GM19324 (cell line): ENCODE measurements around the gene GALNS.

ENCODE experiments used
- ATAC-seq: cut with Tn5 transposase; IDR thresholded peaks from one replicate; pipeline ENCODE4 v1.9.1; 2021; ENCODE audit warnings: mild to moderate bottlenecking, moderate library complexity; ENCODE audit not compliant: unreplicated experiment, low FRiP score

The GALNS gene

DNA sequence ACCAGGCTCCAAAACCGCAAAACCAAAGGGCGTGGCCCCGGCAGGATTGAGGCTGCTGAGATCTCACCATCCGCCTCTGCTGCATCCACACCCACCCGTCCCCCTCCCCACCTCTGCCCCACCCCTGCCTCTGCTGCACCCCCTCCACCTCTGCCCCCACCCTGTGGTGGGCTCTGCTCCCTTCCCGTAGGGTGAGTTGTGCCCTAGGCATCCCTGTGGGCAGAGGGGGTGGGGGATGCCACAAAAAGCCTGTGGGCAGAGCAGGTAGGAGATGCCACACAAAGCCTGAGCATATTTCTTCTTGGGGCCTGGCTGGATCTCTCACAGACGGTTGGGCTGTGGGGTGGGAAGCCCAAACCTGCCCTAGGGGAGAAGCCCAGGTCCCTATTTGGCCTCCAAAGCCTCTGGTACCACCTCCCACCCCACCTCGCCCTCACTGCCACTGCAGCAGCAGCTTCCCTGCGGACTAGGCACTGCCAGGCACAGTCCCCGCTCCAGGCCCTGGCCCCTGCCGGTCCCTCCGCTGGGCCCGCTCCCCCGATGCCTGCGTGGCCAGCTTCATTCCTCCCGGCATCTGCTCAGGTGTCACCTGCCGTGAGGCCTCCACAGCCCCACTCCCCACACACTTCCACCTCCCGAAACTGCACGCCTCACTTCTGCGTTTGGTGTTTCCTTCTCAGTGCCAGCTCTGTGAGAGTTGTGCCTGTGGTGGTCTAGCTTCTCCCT lies 21.0 kb upstream of the GALNS start:
- ATAC-seq, result no peak

DNA sequence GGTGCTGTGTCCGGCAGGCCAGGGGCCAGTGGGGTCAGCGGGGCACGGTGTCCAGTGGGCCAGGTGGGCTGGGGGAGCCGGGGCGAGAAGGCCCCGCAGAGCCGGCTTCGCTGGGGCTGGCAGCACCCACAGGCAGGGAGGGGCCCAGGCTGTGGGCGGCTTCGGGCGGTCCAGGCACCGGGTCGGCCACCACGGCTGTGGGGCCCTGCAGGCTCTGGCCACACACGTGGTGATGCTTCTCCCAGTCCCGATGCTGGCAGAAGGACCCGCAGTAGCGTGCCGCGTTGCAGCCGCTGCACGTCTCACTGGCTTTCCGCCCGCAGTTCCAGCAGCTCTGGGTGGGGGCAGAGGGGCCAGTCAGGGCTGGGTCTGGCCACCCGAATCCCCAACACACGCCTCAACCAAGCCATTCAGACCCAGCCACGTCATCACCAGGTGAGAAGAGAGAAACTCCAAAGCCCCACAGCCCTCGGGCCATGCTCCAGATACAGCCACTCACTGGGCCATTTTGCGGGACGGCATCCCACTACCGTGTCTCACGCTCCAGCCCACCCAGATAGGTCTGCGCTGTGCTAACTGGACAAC lies 20.3 kb upstream of the GALNS start:
- no peak for ATAC-seq

DNA sequence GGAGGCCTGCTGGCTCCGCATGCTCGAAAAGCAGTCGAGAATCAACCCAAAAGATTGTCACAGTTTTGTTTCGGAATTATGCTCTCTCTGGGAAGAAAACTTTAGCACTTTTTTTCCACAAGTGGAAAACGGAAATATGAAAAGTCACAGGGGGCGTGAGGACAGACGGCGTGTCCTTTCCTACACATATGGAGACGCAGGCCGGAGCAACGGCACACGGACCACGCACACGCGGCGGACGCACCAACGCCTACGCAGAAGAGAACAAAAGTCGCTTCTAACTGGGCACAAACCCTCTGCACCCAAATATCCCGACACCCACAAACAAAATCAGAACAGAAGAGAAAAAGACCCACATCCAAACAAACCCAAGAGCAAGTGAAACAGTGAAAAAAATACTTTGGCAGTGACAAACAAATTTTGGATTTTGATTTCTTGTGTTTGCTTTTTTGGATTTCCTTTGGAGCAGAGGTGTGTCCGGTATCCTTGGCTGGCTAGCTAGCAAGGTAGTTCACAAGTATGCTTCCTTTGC lies 19.0 kb upstream of the GALNS start:
- no peak for ATAC-seq

DNA sequence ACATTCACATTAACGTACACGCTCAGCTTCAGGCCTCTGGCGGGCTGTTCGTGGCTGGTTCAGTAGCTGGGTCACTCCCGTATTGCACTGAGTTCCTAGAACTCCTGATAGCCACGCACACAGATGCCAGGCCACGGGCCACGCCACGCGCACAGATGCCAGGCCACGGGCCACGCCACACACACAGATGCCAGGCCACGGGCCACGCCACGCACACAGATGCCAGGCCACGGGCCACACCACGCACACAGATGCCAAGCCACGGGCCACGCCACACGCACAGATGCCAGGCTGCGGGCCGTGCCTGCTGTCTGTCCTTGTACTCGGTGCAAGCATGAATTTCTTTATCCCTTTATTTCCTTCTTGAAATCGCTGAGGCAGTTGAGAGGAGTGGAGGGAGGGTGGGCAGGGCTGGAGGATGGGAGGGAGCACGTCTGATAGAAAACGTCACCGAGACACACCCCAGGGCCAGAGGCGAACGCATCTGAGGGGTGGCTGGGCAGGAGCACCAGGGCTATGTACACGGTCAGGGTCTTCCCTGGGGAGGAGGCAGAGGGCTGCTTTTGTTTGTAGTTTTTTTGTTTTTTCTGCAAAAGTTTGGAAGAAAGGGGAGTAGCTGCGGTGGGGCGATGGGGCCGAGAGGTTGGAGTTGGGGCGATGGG lies 18.3 kb upstream of the GALNS start:
- no peak for ATAC-seq

DNA sequence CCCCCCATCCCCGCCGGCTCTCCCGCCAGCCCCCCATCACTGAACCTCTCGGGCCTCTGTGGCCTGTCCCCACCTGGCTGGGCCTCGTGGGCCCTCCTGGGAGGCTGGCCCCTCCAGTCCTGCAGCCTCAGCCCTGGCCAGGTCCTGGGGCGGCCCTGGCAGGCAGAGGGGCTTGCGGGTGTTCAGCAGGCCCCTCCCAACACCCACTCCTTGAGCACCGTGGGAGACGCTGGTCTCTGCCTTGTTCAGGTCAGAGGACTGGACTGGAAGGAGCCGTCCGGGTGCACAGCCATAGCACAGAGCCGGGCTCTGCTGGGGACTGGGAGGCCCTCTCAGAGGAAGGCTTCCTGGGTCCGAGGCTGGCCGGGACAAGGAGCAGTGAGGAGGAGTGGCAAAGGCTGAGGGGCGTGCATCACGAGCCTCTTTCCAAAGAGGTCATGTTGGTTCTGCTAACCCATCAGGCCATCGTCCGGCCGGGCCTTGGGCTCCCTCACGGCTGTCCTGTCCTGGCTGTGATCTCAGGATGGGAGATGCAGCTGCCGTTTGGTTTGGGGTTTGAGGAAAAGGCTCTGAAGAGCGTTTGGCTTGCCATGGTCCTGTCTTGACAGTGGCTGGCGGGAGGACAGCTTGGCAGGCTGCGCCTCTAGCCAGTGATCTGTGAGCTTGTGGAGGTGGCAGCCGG lies 16.0 kb upstream of the GALNS start:
- ATAC-seq, result no peak

DNA sequence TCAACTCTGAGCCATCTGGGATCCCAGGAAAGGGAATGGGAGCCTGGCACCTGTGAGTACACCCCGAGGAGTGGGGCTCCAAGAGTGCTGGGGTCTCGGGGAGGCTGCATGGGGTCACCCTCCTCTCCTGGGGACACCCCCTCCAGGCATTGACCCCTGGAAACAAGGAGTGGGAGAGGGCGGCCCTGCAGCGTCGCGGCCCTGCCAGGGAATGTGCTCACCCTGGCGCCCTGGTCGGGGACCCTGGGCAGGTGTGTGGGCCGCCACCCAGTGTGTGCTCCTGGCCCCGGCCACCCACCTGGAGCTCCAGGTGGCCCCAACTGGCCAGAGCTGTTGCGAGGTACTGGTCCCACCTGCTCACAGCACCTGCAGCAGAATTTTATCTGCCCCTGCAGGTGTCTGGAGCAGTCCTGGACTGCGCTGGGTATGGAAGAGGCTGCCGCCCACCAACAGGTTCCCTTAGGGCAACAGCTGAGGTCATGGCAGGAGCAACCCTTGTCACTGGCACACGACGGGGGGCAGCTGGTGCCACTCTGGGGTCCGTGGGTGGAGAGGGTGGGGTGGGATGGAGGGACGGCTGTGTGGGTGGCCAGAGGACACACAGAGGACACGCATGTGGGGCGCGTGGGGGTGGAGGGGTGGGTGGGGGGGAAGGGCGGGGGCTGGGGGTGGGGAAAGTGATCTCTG lies 15.1 kb upstream of the GALNS start:
- ATAC-seq, result no peak

DNA sequence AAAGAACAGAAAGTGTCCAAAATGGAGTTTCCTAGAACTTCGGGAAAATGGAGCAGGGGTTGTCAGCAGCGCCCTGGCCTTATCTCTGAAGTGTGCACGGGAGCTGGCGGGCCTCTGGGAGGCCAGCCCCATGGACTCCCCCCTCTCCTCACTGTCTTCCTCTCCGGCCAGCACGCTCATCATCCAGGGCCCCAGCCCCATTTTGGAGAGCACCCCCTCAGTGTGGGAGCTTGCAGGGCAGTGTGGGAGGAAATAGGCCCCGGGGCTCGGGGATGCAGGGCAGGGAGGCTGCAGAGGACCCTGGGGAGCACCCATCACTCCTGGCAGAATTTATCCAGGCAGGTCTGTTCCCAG lies 14.6 kb upstream of the GALNS start:
- no peak for ATAC-seq

DNA sequence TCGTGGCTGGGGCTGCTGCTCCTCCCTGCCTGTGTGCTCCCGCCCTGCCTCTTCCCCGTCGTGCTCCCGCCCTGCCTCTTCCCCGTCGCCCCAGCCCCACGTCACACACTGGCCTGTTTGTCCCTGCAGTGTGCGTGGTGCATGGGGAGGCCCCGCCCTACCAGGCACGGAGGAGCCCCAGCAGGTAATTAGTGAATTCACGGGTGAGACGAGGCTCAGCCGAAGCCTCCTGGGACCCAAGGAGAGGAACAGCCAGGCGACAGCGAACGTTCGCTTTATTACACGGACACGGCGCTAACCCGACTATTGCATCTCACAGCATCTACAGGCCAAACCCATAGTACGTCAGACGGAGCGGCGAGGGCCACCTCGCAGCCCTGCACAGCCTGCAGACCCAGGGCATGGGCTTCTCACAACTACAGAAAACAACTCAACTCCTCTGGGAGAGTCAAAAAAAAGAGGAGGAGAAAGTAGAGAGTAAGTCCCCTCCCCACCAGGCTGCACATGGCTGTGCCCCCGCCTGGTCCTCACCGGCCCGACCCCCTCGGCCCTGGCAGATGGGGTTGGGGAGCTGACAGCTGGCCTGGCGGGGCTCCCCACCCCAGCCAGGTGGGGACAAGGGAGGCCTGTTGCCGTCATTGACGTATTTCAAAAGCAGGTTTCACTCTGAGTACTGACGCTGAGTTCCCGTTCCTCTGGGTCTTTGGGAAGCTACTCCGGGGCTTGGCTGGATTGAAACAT lies 14.0 kb upstream of the GALNS start:
- no peak for ATAC-seq

DNA sequence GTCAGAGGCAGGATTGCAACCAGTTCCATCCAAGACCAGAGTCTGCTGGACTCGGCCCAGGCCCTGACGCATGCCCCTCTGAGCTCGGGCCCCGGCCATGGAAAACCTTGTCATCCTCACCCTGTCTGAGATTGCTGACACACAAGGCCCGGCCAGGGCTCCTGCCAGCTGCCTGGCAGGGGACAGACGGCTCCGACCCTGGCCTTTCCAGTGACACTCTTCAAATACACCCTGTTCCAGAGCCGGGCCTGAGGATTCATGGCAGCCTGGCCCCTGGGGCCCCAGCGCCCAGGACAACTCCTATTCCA lies 12.9 kb upstream of the GALNS start:
- no peak for ATAC-seq

DNA sequence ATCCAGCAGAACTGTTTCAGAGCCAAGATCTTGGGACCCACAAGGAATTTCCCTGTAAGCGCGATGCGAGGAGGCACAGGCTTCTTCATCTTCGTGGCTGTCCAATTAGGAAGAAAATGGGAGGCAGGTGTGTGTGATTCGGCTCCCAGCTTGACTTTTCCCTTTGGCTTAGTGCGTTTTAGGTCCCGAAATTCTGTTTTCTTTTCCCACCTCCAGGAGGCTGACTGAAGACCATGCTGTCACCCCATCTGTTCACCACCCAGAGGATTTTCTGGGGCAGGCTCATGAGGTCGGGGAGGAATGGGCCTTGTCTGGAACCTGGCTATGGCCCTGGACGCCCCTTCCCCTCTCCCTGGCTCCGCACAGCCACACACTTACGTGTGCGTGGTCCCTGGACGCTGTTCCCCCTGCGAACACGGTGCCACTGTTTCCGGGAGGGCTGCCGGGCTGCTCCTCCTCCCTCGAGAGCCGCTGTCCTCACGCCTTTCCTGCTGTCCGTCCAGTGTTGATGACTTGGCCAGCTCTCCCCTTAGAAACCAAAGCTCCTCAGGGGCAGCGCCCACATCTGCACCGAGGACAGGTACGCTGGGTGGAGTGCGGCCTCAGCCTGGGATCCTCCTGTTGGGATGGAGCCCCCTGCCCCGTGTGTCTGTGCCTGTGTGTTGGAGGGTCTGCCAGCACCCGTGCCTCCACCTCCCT lies 12.4 kb upstream of the GALNS start:
- no peak for ATAC-seq

DNA sequence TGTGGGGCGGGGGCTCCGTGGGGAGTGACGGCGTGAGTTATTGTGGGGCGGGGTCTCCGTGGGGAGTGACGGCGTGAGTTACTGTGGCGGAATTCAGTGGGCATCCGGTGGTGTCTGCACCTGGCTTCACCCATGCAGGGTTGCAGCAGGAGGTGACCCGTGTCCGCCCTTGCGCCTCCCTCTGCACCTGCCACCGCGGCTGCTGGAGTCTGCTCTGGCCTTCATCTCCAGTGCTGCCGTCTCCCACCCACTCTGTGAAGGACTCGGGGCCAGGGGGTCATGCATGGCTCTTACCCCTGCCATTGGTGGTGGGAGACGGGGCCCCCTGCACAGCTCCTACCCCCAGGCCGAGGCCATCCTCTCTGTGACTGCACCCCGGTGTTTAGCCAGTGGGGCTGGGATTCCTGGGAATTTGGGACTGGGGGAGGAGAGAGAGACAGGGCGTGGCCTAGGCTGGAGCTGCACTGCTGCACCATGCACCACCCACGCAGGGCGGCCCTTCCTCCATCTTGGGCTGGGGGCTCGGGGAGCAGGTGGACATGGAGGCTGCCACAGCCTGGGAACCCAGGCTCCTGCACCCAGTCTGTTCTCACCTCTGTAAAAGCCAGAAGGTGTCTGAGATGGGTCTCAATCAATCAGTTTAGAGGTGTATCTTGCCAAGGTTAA lies 11.0 kb upstream of the GALNS start:
- ATAC-seq, result no peak

DNA sequence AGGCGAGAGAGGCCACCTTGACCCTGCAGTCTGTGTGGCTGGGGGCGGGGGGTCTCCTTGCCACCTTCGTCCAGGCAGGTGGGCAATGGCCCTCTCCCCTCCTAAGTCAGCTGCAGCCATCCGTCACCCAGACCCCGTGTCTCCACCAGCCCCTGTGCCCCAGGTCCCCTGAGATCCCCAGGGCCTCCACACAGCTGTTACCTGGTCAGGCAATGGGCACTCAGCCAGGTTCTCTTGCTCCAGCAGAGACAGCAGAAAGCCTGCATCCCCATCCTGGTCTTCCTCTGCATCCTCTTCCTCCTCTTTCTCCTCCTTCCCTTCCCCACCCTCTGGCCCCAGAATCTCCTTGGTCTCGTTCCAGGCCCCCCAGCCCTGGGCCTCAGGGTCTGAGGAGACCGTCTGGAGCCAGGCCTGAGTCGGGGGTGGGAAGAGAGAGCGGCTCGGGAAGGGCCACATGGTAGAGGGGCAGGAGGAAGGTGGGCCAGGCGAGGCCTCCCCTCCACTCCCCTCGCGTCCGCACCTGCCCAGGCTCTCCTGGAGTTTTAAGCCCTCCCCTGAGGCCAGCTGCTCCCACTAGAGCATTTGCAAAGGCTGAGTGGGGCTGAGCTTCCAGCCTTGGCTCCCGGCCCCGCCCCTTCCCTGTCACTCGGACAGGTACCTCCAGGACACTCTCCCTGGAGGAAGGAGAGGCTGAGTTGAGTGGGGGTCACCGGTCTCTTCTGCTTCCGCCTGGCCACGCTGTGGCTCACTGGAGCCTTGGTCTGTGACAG lies 9.6 kb upstream of the GALNS start, which contains the start of gene PABPN1L:
Gene PABPN1L (minus strand): TSS at position 510 of the 770 bp plus-strand sequence. CDS start 54 bp downstream, at position 456.
- ATAC-seq, result no peak

DNA sequence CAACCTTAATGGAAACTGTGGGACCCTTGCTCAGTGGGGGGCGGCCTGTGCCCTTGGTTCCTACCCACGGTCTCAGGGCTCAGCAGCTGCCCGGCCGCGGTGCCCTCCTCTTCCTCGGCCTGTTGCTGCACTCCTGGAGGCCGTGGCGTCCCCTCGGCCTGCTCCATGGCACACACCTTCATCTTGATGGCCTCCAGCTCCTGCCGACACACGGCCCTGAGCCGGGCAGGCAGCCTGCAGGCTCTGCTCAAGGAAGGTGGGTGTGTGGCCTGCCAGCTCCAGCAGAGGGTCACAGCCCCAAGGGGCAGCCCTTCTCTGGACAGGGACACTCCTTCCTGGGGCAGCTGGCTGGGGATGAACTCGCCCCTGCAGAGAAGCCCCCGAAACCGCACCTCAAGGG lies 9.0 kb upstream of the GALNS start:
- no peak for ATAC-seq

DNA sequence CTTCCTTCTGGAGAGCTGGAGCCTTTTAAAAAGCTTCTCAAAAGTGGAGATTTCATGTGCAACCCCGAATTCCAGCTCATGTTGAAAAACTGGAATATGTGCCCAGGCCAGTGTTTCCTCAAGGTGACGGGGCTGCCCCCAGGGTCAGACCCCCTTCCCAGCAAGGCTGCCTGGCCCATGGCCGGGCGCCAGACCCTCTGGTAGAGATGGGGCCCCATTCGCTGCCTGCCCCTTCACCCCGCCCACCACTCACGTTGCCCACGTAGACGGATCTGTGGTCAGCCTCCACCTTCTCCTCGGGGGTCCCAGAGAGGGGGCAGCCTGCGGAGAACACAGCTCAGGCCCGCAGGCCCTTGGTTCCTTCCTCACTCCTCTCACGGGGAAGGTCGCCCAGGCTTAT lies 8.6 kb upstream of the GALNS start:
- ATAC-seq, result no peak

DNA sequence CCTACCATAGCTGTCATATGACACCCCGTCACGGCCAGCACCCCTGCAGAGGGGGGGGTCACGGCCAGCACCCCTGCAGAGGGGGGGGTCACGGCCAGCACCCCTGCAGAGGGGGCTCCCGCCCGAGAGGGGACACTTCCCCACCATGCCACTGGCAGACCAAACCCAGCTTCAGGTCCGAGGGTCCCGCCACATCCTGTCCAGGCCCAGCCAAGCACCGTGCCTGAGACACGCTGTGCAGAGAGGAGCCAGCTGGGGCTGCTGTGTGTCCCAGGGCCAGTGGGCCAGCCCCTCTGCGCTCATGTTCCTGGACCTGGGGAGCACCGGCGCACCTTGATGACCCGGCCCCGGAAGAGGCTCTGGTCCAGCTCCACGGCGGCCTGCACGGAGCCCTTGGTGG lies 7.8 kb upstream of the GALNS start:
- ATAC-seq, result no peak

DNA sequence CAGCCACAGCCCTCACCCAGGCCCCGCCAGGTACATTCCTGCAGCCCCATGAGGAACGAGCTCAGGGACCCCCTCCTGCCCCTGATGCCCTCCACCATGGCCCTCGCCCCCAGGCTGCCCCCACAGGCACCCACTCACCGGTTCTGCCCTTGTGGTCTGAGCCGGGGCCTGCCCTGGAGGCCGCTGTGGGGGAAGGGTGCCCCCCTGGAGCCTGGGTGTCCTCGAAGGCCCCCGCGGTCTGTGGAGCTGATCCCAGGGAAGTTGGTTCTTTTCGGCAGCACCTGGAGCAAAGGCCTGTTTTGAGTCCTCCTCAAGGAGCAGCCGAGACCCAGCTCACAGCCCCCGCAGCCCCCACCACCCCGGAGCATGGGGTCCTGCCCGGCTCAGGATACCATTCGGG lies 7.4 kb upstream of the GALNS start:
- no peak for ATAC-seq

DNA sequence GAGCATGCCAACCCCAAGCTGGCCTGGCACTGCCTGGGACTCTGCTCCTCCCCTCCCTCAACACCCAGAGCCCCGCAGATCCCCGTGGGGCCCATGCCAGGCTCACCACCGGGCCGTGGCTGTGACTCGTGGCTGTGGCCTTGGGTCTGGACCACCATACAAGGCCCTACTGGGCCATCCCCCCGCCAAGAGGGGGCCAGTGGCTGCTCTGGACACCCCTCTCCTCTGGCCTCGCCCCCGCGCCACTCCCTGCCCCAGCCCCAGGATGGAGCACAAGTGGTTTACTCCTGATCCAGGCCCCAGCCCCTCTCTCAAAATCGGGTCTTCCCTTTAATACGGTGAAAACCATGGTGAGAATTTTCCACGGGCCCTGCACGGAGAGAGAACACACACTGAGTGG lies 6.7 kb upstream of the GALNS start:
- no peak for ATAC-seq

DNA sequence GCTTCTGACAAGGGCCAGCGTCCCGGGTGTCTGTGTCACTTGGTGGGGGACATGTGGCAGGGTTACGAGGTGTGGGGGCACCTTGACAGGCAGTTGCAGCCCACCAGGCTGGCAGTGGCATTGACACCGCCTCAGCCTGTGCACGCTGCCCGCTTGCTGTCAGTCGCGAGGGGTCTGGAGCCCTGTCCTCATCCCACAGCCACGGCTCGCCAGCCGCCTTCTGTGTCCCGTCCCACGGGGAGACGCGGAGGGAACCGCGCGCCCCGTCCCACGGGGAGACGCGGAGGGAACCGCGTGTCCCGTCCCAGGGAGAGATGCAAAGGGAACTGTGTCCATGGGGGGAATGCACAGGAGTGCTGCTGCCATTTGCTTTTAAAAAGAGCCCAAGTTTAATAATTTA lies 6.2 kb upstream of the GALNS start:
- no peak for ATAC-seq
